GM19238 (cell line): Measurements from ENCODE around the gene ZPR1.
A peak's percentile ranks its signal among the peaks of the same experiment; 100 is the strongest.

Experiments used
- DNase-seq: peaks from one replicate; pipeline ENCODE4 v3.0.0; 2011; ENCODE audit warnings: low spot score; ENCODE audit not compliant: insufficient read length

Gene ZPR1

GRCh38 chr11:116792869-116793771 is 5.3 kb upstream of the ZPR1 start:
- no peak for DNase-seq

DNA sequence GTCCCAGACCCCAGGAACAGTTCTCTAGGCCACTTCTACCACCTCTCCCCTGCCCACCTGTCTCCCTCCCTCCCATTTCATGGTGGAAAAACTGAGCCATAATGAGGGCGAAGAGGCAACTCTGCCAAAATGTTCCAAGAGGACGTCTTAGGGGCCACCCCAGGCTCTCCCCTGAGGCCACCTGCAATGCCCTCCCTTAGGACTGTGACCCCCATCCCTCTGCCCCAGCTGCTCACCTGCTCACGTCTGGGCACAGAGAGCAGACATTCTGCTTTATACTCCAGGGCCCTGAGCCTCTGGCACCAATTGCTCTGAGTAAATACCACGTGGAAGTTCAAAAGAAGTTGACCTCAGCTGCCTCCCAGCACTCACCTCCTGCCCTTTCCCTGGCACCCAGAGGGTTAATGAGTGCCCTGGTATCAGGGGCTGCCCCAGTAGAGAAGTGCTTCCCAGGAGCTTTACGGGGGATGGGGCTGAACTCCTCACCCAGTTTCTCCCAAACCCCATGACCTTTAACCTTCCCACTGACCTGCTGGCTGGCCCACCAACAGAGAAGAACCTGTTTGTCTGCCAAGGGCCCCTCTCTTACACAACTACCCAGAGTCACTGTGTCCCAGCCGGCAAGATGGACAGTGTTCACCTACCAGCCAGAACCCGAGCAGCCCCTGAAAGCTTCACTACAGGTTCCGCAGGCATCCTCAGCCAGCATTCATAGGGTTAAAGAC is 4.5 kb upstream of the ZPR1 start:
- DNase-seq: no peak

- DNase-seq: no peak
These were observed 4.0 kb upstream of the ZPR1 start, which contains the start of gene APOA5 for GRCh38 chr11:116791813-116792143. TSS of gene APOA5 (minus strand) at chr11:116791879. CDS start at chr11:116791860, 19 bp downstream.

DNA sequence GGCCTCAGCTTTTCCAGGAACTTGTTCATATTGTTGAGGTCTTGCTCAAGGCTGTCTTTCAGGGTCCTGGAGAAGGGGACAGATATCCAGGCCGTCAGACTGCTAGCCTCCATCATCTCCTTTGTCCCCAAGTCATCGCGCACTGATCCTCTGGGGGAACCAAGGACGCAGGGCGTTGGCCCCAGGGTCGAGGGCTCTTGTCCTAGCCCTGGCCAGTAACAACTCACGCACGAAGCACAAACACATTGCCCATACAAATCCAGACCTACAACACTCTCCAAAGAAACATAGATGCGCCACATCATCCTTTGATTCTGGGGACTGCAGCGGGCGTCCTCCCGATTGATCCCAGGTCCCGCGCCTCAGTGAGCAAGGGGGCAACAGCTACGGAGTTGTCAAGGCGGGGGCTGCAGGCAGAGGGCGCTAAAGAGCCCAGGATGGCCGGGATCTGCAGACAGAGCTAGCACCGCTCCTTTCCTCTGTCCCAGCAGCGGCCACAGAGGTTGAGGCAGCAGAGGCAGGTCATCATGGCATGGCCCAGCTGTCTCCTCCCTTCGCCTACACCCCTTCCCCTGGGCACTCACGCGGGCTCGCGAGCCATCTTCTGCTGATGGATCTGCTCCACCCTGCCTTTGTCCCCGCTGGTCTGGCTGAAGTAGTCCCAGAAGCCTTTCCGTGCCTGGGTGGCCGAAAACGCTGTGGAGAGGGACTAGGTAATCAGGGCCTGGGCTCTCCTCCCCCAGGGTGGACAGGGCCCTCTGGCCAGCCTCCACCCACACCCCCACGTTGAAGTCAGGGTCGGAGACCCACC is 3.4 kb upstream of the ZPR1 start:
- DNase-seq: peak; percentile 75

DNA sequence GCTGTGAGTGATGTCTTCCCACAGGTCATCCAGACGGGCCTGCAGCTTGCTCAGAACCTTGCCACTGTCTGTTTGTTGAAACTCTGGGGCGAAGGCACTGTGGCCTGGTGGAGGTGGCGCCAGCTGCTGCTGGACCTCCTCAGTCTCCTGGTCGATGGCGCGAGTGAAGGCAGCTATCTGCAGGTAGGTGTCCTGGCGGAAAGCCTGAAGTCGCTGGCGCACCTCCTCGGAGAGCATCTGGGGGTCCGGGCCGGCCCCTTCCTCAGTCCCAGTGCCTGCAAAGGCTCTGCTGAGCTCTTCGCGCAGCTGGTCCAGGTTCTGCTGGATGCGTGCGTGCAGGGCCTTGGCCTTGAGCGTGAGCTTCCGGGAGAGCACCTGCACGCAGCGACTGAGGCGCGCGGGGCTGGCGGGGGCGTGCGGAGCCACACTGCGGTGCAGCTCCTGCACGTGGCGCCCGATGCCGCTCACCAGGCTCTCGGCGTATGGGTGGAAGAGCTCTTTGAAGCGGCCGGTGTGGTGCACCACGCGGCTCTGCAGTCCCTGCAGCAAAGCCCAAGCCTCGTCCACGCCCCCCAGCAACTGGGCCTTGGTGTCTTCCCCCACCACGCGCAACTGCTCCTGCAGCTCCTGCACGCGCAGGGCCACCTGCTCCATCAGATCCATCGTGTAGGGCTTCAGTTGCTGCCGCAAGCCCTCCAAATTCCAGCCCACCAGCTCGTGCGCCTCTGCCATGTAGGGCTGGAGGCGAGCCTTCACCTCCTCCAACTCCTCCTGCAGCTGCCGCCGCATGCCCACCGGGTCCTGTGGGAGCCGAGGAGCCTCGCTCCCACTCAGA is 2.6 kb upstream of the ZPR1 start:
- DNase-seq: no peak

DNA sequence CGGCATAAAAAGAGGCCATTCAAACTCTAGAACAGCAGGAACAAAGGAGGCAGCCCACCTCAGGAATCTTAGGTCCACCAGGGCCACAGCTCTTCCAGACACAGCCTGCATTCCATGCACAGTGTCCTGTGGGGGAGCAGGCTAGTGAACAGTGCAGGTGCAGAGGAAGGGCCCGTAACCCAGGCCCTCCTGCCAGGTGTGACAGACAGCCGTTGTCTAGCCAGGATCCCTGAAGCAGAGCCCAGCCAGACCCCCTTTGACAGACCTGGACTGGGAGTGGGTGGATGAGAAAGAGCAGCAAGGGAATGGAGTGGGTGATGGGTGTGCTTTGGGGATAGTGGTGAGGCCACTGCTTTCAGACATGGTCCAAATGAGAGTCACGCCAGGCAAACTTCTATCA is 1.2 kb upstream of the ZPR1 start:
- DNase-seq: no peak

GRCh38 chr11:116788534-116788933 is 711 bp upstream of the ZPR1 start:
- DNase-seq: no peak

- DNase-seq: no peak
These were observed 412 bp downstream of the ZPR1 start for GRCh38 chr11:116787436-116787785.

- DNase-seq: no peak
These were observed 857 bp downstream of the ZPR1 start for GRCh38 chr11:116786966-116787365.

GRCh38 chr11:116786326-116786725 is 1.5 kb downstream of the ZPR1 start:
- DNase-seq: no peak

DNA sequence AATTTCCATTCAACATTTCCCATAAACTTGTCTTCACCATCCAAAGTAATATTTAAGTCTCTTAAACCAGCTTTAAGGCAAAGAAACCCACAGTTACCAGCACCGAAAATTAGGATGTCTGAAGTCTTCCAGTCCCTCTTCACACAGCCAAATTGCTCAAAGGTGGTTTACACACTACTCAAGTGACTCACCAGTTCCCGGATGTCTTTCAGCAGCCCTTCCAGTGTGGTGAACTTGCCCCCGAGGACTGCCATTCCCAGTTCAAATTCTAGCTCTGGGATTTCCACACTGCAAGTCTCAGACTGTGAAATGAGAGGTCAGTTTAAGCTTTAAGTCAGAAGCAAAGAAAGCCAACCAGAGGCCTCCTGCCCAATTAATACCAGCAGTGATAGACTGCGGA is 5.1 kb downstream of the ZPR1 start:
- no peak for DNase-seq

DNA sequence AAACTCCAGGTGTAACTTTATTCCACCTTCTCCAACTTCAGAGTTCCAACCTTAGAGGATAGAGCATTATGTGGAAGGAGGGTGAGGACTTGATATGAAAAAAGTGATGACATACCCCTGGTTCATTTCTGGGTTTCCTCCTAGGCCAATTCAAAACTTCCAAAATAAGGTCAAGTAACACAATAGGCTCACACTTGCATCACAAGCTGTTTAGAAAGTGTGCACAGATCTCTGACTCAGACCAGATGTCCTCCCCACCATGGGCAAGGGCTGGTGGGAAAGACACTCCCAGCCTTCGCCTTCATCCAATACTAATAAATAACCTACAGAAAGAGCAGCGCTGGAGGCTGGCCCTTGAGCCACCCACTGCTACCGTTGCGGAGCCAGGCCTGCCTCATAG is 9.3 kb downstream of the ZPR1 start:
- DNase-seq: no peak

- no peak for DNase-seq
These were observed 10.8 kb downstream of the ZPR1 start for GRCh38 chr11:116777056-116777455.

DNA sequence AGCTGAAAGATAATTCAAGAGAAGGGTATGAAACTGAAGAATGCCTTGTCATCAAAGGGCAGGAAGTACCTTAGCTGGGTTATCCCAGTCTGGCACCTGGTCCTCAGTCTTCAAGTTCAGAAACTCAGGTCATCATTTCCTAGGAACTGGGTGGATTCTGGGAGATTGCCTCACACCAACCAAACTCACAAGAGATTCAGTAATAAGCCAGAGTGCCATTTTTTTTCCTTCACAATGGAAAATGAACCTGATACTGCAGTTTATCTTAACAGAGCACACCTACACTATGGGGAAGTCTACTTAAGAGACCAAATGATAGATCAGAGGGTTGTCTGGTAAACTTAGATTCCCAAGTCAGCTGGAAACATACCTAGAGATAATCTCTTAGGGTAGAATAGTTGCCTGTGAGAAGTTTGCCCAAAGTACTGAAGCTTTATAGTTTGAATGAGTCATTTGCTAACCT is 11.3 kb downstream of the ZPR1 start:
- no peak for DNase-seq

GRCh38 chr11:116775975-116776374 is 11.8 kb downstream of the ZPR1 start:
- no peak for DNase-seq

GRCh38 chr11:116774661-116775060 is 13.2 kb downstream of the ZPR1 start:
- no peak for DNase-seq

DNA sequence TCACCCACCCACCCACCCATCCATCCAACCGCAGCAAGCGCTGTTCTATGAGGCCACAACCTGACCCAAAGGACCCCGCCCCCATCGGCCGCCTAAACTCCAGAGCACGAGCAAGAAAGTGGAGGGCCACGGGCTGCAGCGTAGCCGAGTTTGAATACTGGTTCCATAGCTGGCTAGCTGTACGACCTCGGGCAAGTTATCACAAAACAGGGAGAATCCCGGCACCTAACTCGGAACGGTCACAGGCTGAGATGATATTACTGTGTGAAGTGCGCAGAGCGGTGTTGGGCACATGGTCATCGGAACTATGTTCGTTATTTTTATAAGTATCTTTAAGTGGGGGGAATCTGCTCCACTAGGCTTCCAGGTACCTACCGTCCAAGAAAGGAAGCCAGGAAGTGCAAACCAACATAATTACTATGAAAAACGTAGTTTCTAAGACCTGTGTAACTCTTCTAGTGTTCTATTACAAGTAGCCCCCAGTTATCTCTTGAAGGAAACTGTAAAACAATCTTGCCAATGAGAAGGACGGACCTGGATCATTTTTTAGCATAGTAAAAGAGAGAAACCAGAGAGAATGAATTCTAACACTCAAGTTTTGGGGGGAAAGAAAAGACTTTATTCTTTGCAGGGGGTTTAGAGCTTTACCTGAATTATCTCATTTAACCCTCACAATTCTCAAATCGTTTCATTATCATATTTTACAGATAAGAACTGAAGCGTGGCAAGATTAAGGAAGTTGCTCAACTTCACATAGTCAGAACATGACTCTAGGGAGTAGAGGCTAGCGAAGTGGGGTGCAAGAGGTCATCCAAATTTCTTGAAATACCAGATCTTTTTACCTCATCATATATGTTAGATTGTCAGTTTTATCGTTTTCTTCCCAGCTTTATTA is 14.4 kb downstream of the ZPR1 start:
- DNase-seq: no peak

- peak; percentile 84 for DNase-seq
These were observed 15.2 kb downstream of the ZPR1 start, which contains the start of gene BUD13 for GRCh38 chr11:116772443-116773202. TSS of gene BUD13 (minus strand) at chr11:116772987. CDS start at chr11:116772964, 23 bp downstream.

GRCh38 chr11:116771935-116772334 is 15.9 kb downstream of the ZPR1 start:
- no peak for DNase-seq
